HG02840 (cell line): ENCODE data around the gene ADAMTS2.
"Not testable (repeated sequence)": the region's sequence is repeated elsewhere in the genome, so short reads cannot be mapped to it uniquely, and the experiment has no call there.

ENCODE experiments used
- ATAC-seq: cut with Tn5 transposase; IDR thresholded peaks from one replicate; pipeline ENCODE4 v1.9.1; 2021; ENCODE audit warnings: mild to moderate bottlenecking, moderate library complexity, moderate number of reproducible peaks; ENCODE audit not compliant: unreplicated experiment, low FRiP score

The ADAMTS2 gene

DNA sequence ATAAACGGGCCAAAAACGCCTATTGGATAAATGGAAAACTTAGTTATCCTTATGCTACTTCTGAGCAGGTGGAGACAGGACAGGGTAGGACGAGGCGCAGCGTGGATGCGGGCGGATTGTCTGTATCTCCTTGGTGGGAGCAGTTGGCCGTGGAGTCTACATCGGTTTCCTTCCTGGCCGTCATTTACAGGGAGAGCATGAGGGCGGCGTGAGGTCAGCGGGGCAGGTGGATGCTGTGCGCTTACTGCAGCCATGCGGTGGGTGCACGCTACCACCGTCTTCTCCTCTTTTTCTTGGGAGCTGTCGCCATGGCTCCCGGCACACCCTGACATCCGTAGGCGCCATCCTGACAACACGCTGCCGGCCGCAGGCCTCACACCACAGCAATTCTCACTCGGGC, 121.3 kb downstream of the ADAMTS2 start:
- no peak for ATAC-seq

GRCh38 chr5:179223528-179223927, 121.7 kb downstream of the ADAMTS2 start:
- ATAC-seq: no peak

GRCh38 chr5:179222246-179223017, 122.8 kb downstream of the ADAMTS2 start:
- no peak for ATAC-seq

GRCh38 chr5:179221877-179222220, 123.4 kb downstream of the ADAMTS2 start:
- no peak for ATAC-seq

DNA sequence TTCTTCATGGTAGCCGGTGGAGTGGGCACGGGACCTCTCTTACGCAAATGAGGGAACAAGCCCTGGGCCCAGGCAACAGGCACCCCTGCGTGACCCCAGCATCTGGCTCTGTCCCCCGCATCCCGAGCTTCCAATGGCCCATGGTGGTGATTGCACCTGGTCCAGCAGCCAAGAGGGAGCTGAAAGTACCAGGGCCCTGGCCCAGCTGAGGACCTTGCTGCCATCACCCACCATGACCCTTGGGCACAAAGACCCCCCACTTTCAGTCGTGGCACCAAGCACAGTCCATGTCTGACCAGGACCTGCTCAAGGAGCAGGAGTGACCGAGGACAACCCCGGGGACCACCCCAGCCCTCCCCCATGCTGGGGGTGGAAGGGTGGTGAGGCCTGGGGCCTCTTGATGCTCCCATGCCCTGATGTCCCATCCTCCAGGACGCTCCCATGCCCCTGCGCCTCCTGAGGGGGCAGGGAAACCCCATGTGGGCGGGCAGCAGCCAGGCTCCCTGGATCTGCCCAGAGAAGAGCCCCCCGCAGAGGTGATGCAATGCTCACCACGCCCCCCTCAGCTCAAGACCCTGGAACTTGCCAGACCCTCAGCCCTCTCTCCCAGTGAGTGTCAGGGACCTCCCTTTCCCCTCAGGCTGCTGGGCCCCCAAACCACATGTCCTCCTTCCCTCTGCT, 123.9 kb downstream of the ADAMTS2 start:
- no peak for ATAC-seq

DNA sequence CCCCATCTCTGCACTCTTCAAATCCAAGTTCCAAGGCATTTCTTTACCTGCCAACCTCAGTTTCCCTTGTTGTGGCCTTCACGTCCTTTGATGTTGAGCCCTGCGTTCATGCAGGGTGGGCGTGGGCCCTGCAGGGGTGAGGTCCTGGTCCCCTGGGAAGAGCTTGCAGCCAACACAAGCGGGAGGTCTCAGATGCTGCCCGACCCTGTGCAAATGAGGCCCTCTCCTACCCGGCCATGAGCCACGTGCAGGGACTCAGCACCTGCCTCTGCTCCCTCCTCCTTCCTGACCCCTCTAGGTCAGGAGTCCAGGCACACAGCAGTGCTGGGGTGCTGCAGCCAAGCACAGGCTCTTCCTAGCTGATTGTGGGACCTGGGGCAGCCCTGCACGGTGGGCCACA, 124.5 kb downstream of the ADAMTS2 start:
- ATAC-seq: no peak

- ATAC-seq: no peak
Observed at GRCh38 chr5:179219661-179220620, 125.3 kb downstream of the ADAMTS2 start.

- no peak for ATAC-seq
Observed at GRCh38 chr5:179218943-179219330, 126.3 kb downstream of the ADAMTS2 start.

DNA sequence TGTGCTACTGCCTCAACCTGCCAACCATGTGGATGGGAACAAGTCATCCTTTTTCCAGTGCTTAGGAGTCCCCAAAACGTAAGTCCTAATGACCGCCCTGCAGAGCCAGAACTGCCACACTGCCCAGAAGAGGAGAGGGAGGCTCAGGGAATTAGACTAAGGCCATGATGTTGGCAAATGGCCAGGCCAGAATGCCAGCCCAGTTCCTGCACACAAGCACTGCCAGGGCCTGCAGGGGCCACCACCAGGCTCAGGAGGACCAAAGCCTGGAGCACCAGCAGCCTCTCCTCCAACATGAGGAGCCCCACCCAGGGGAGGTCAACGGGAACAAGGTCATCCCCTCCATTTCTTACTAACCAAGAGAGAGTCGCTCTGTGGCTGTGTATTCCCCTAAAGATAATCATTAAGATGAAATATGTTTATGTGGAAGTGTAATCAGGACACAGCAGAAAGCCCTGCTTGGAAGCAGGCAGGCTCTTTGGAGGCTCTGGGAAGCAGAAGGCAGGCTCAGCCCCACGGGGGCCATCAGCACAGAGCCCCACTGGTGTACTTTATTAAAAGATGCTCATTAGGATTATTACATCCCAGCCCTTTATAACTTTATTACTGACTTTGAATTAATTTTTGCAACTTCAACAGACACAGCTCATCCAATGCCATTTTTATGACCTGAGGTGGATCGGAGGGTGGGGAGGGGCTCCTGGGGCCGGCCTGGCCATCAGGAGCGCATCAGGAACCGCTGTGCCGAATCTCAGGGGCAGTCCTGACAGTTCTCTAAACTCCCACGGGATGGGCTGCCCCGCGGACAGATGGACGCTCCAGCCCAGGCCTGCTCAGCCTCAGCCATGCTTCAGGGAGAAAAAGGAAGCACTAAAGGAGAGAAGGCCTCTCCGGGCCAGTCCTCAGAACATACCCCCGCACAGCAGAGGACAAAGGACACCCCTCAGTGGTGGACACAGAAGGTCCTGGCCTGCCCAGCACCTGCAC, 127.0 kb downstream of the ADAMTS2 start:
- no peak for ATAC-seq

GRCh38 chr5:179217356-179217755, 127.9 kb downstream of the ADAMTS2 start:
- ATAC-seq: no peak

GRCh38 chr5:179216381-179216780, 128.9 kb downstream of the ADAMTS2 start:
- ATAC-seq: not testable (repeated sequence)

- no peak for ATAC-seq
Observed at GRCh38 chr5:179215576-179215975, 129.7 kb downstream of the ADAMTS2 start.

GRCh38 chr5:179214678-179215077, 130.6 kb downstream of the ADAMTS2 start:
- ATAC-seq: no peak

GRCh38 chr5:179212870-179213269, 132.4 kb downstream of the ADAMTS2 start:
- no peak for ATAC-seq

DNA sequence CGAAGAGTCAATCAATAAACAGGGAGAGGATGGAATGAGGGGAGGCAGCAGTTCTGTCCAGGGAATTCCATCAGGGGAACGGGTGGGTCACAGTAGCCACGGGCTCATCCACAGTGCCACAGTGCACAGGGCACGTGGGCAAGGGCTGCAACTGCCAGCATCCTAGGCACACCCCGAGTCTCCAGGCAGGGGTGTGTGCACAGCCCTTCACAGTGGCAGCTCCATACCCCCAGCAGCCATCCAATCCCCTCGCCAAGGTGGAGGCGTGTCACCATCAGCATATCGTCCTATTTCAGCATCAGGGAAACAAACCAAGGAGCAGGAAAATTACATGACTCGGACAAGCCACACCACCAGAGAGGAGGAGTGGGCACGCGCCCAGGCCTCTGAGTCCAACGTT, 133.6 kb downstream of the ADAMTS2 start:
- no peak for ATAC-seq

DNA sequence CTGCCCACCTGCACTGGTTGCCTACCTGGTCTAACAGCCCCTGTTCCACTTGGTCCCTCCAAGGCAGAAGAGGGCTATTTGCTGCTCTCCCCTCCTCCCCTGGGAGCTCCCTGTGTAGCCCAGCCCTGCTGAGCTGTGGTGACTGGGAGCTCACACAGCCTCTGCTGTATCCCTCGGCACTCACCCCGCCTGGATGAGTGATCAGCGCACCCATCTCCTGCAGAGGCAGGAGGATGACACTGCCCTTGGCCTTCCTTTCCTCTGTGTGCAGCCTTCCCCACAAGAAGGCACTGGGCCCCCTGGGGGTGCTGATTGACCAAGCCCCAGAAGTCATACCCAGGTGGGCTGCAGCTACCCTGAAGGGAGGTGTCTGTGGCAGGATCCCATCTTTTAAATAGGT, 134.2 kb downstream of the ADAMTS2 start:
- ATAC-seq: no peak

DNA sequence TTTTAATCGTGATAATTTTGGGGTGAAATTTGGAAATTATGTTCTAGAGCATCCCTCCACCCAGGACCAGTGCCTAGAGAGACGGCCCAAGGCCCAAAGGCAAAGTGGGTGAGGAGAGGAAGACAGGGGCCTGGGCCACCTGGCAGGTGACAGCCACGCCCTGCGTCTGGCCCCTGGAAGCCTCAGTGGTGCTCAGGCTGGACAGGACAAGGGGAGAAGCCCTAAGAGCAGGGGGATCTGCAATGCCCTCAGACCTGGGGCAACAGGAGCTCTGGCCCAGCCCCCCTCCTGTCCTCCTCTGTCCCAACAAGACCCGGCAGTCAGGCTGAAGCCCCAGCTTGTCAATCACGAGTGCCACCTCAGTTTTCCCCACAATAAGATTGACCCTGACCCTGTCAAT, 134.8 kb downstream of the ADAMTS2 start:
- no peak for ATAC-seq

GRCh38 chr5:179209359-179210150, 135.7 kb downstream of the ADAMTS2 start:
- no peak for ATAC-seq

- no peak for ATAC-seq
Observed at GRCh38 chr5:179208706-179209358, 136.4 kb downstream of the ADAMTS2 start.
